NK-92 (cell line): Measurements from ENCODE around the gene PDZD4.

Experiments used
- DNase-seq: peaks from one replicate; lab custom pipeline; 2025; ENCODE audit not compliant: unreplicated experiment; lab: John Stamatoyannopoulos, UW

The PDZD4 gene

DNA sequence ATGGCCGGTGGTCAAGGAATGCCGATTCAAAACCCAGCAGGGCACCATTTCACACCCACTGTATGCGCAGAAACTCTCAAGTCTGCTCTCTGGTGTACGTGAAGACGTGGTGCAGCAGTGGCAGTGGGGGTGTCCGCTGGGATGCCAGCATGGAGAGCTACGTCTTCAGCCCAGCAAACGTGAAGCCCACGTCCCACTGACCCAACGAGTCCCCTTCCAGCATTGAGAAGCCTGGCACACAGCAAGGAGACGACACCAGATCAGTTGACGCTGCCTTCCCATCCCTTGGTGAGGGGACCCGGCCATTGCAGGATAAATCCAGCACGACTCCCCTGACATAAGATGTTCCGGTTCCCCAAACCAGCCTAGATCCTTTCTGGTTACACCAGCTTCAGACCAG is 68.5 kb downstream of the PDZD4 start:
- no peak for DNase-seq

DNA sequence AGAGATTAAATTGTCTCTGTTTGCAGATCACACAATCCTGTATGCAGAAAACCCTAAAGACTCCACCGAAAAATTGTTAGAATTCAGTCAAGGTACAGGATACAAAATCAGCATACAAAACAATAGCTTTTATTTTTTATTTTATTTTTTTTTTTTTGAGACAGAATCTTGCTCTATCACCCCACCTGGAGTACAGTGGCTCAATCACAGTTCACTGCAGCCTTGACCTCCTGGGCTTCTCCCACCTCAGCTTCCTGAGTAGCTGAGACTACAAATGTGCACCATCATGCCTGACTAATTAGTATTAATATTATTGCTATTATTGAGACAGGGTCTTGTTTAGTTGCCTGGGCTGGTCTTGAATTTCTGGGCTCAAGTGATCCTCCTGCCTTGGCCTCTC is 75.2 kb downstream of the PDZD4 start:
- no peak for DNase-seq
